ENCODE measurements around the gene TRIO.
"Not testable (repeated sequence)": the region's sequence is repeated elsewhere in the genome, so short reads cannot be mapped to it uniquely, and the experiment has no call there.

TRIO gene

GRCh38 chr5:14369780-14370179 lies 226.6 kb downstream of the TRIO start:
- no peak for DNase-seq

DNA sequence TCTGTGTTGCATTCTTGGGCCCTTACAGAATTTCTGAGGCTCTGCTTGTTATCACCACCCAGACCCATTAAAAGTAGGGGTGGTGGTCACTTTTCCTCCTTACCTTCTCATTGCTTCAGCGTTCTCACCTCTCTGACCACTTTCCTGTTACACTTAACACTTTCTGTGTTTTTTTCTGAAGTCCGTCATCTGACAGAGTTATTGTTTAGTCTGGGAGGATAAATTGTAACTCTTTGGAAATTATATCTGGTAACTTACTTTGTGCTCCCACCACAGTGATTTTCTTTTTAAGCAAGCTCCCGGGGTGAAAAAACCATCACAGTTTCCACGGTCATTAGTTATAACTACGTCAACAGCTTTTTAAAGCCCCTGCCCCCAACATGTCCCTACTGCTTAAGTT lies 227.2 kb downstream of the TRIO start:
- DNase-seq: no peak

- no peak for DNase-seq
These were observed 230.5 kb downstream of the TRIO start for GRCh38 chr5:14373685-14374084.

DNA sequence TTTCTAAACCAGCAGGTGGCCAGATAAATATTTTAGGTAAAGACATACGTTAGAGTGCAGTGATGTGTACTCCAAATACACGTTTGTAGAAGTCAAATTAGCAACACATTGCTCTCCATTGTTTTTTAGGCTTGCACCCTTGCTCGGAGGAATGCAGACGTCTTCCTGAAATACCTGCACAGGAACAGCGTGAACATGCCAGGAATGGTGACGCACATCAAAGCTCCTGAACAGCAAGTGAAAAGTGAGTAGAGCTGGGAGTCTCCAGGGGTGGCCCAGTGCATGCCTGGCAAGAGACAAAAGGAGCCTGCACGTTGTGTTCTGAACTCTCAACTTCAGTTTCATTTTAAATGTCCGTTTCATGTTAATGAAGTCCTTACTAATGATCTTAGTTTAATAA lies 231.0 kb downstream of the TRIO start:
- DNase-seq: no peak

DNA sequence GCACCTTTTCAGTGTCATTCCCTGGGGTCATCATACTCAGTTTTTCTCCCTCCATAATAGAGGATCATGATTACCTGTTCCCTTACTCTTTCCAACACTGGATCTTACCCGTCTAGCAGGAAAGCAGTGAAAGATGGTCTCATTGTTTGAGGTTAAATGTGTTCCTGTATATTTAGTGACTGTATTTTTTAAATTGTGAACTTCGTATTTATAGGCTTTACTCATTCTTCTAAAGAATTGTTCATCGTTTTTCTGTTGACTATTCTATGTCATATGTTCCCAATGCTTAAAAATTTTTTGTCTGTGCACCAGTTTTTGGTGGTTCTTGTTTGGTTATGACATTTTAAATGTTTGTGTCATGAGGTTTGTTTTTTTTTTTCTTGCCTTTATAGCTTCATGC lies 233.6 kb downstream of the TRIO start:
- no peak for DNase-seq

GRCh38 chr5:14379739-14380497 lies 236.8 kb downstream of the TRIO start:
- no peak for DNase-seq

DNA sequence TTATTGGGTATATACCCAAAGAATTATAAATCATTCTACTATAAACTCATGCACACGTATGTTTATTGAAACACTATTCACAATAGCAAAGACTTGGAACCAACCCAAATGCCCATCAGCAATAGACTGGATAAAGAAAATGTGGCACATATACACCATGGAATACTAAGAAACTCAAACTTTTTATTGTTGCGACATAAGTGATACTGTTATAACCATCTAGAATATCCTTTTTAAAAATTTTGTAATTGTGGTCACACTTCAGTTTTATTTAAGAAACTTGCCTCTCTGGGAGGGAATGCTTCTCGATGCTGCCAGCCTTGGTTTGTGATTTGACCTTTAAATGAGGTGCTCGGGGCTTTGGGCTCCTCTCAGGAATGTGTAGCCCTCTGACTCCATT lies 237.6 kb downstream of the TRIO start:
- DNase-seq: no peak

DNA sequence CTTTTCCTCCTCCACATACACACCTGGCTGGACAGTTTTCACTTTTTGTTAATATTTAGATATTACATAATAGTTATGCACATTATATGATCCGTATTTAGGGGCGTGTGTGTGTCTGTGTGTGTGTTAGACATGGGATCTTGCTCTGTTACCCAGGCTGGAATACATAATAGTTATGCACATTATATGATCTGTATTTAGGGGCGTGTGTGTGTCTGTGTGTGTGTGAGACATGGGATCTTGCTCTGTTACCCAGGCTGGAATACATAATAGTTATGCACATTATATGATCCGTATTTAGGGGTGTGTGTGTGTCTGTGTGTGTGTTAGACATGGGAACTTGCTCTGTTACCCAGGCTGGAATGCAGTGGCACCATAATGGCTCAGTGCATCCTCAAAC lies 239.5 kb downstream of the TRIO start:
- DNase-seq: no peak

DNA sequence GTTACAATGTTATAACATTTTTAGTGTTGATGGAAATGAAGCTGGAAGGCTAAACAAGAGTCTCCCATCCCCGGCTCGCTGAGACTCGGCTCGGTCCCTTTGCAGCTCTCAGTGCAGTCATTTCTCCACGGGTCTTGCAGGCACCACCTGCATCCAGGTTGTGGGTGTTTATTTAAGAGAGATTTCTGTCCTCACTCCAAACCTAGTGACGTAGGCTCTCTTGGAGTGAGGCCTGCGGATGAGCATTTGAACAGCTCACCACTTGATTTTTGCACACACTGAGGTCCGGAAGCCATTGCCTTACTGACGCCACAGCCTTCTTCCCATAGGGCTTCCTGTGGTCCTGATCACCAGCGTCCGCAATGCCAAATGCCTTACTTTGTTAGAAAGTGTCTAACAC lies 240.8 kb downstream of the TRIO start:
- DNase-seq: no peak

- DNase-seq: no peak
These were observed 241.9 kb downstream of the TRIO start for GRCh38 chr5:14385019-14385418.

- DNase-seq: no peak
These were observed 243.9 kb downstream of the TRIO start for GRCh38 chr5:14386884-14387624.

DNA sequence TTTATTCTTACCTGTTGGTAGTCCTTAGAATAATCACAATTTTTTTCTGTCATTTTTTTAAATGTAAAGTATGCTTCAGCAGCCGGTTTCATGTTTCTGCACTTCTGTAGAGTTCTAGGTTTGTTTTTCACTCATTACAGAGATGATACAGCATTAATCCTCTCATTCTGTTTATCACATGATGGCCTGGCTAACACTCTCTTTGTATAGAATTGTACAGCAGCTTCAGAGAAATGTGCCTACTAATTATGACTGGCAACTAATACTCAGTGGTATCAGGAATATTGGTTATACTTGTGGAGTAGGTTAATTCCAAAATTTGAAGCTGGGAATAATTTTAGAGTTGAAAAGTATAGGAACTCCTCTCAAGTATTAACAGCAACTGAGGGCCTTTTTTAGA lies 245.6 kb downstream of the TRIO start:
- no peak for DNase-seq

DNA sequence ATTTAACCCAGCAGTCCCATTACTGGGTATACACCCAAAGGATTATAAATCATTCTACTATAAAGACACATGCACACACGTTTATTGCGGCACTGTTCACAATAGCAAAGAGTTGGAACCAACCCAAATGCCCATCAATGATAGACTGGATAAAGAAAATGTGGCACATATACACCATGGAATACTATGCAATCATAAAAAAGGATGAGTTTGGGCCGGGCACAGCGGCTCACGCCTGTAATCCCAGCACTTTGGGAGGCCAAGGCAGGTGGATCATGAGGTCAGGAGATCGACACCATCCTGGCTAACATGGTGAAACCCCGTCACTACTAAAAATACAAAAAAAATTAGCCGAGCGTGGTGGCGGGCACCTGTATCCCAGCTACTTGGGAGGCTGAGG lies 249.4 kb downstream of the TRIO start:
- DNase-seq: not testable (repeated sequence)

- no peak for DNase-seq
These were observed 251.2 kb downstream of the TRIO start for GRCh38 chr5:14394365-14394764.

DNA sequence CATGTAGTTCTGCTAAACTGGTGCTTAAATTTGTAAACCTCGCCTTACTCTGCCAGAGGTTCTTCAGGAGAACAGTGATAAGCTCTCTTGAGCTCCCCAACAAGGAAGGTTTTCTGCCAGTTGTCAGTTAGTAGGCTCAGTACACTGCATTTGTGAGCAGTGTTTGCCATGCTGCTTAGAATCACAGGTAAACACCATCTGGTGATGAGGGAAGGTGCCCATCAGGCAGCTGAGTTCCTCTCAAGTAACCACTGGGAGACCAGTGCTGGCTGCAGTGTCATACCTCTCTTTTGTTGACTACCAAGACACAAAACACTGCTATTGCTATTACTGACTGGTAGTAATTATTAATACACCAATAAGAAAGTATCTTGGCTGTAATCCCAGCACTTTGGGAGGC lies 252.3 kb downstream of the TRIO start:
- no peak for DNase-seq

- no peak for DNase-seq
These were observed 252.9 kb downstream of the TRIO start for GRCh38 chr5:14396066-14396465.

GRCh38 chr5:14396737-14397136 lies 253.6 kb downstream of the TRIO start:
- no peak for DNase-seq

DNA sequence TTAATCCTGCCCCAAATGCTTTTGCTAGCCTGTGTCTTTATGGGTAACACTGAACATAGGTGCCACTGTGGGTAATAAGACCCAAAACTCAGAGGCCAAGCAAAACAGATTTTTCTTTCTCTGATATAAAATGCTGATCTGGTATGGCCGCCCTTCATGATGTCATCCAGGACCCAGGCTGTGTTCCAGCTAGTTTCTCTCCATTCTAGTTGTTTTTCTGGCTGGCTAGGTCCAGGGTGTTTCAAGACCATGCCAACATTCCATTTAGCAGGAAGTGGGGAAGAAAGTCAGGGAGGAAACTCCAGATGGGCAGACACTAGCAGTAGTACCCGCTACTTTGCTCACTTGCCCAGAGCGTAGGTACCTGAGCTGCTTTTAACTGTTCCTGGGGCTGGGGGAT lies 254.6 kb downstream of the TRIO start:
- no peak for DNase-seq

- DNase-seq: no peak
These were observed 256.0 kb downstream of the TRIO start for GRCh38 chr5:14399054-14399692.

- no peak for DNase-seq
These were observed 256.9 kb downstream of the TRIO start for GRCh38 chr5:14400085-14400484.

DNA sequence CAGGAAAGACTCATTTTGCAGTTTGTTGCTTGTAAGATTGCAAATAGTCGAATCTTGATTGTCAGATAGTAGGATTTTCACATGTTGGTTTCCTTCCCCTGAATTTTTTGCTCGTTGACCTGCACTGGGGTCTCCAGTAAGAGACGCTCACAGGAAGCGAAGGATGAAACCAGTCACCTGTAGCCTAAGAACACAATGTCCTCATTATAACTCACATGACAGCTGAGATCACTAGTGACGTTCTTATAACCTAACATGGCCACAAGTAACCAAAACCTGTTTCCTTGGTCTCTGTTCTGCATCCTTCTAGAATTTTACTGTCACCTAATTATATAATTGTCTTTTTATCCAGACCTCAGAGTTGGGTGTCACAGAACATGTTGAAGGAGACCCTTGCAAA lies 257.5 kb downstream of the TRIO start:
- no peak for DNase-seq

GRCh38 chr5:14401639-14402038 lies 258.5 kb downstream of the TRIO start:
- DNase-seq: no peak

DNA sequence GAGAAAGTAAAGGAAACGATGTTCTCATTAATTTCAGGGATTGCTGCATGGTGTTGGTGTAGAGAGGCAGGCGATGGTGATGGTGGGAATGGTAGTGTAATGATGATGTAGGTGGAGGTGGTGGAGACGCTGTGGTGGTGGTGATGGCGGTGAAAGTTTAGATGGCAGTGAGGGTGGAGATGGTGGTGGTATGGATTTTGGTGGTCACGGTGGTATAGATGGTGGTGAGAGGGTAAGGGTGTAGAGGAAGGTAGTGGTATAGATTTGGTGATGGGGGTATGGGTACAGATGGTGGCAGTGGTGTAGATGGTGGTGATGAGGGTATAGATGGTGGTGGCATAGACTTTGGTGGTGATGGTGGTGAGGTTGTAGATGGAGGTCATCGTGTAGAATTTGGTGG lies 259.3 kb downstream of the TRIO start:
- DNase-seq: no peak

DNA sequence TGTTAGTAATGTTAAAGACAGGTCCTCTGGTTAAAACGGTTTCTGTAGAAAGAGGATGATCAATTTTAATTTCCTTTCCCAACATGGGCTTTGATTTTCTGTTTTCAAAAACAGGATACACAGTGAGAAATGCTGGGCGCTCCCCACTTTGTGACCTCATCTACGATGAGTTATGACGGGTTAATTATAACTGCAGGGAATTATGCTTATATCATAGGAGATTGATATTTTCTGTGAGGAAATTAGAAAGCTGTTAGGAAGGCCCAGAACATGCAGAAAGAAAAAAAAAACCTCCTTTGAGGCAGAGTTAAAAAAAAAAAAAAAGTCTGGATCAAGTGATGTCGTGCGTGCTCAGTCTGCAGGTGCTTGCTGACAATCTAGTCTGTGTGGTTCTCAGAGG lies 261.6 kb downstream of the TRIO start:
- DNase-seq: no peak

All from NCI-H187 treated with DMSO at 0.1 percent for 48 hours (cell line).